Fibroblast of villous mesenchyme (primary cell): ENCODE measurements around the gene ITSN2. TPM values are rescaled to one million over a fixed set of nuclear protein-coding genes. Genes with fewer than 3 reads are reported as not detected.

Experiments used
- DNase-seq: peaks from one replicate; pipeline ENCODE4 v3.0.0-alpha.2; 2010; ENCODE audit warnings: low read depth
- H3K4me3 ChIP-seq: 2 replicates; pipeline ENCODE4 v1.5.1; 2011; ENCODE audit warnings: low read depth, mild to moderate bottlenecking, low read length
- CTCF ChIP-seq: IDR thresholded peaks from 2 replicates; pipeline ENCODE4 v1.5.1; 2012; ENCODE audit warnings: low read depth, mild to moderate bottlenecking, low read length; ENCODE audit not compliant: insufficient read depth
- total RNA-seq: library from RNA; depleted of rRNA; stranded (reverse); fragments of >200 nt; gene quantifications from 2 replicates; pipeline ENCODE4 v1.2.3, GENCODE V29; 2012

Gene ITSN2
- total RNA-seq, 1 donor: 35.8 TPM

GRCh38 chr2:24380820-24381219 is 20.5 kb upstream of the ITSN2 start:
- no peak for DNase-seq
- no peak for TF ChIP-seq CTCF
- no peak overlapping the region for H3K4me3 ChIP-seq

- no peak for DNase-seq
- TF ChIP-seq CTCF: no peak
- H3K4me3 ChIP-seq: no peak overlapping the region
Observed at GRCh38 chr2:24375349-24376087, 15.2 kb upstream of the ITSN2 start.

GRCh38 chr2:24374301-24374700 is 14.0 kb upstream of the ITSN2 start:
- no peak for TF ChIP-seq CTCF
- no peak overlapping the region for H3K4me3 ChIP-seq

DNA sequence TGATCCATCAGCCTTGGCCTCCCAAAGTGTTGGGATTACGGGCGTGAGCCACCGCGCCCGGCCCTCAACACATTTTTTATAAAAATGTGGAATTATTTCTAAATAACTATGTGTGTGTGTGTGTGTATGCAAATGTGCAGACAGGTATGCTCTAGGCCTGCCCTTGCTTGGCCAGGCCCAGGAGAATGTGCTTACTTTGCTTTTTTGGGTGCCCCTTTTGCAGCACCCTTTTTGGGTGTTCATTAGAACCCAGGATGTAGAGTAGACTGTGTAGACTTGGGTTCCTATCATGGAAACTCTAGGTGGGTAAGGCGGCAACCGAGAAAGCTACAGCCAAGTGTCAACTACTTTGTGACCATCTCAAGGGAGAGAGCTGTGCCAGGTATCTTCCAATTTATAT is 11.7 kb upstream of the ITSN2 start:
- H3K4me3 ChIP-seq: no peak overlapping the region
- DNase-seq: no peak

More at GRCh38 chr2:24374301-24374700, 14.0 kb upstream of the ITSN2 start:
- no peak for DNase-seq

GRCh38 chr2:24365826-24366225 is 5.5 kb upstream of the ITSN2 start:
- TF ChIP-seq CTCF: no peak
- DNase-seq: no peak
- H3K4me3 ChIP-seq: no peak overlapping the region

More for the DNA sequence above, 11.7 kb upstream of the ITSN2 start:
- TF ChIP-seq CTCF: no peak

DNA sequence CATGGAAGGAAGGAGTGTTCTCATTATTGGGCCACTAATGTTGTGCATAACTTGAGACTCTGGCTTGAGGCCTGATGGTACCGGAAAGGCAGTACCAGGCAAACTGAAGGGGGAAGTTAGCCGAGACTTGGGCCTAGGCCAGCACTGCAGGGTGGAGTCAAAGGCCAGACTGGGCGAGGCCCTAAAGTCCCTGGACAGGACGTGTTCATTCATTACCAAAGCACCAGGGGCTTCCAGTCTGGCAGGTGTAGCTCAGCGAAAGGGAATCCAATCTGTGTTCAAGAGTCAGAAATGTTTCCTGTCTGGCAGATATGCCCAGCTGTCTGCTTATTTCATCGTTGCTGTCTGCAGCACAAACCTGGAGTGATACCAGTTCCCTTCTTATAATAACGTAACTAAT is 4.7 kb upstream of the ITSN2 start:
- no peak overlapping the region for H3K4me3 ChIP-seq
- no peak for DNase-seq
- TF ChIP-seq CTCF: no peak

GRCh38 chr2:24363301-24363700 is 3.0 kb upstream of the ITSN2 start:
- no peak for DNase-seq
- no peak overlapping the region for H3K4me3 ChIP-seq
- no peak for TF ChIP-seq CTCF
